HL-60 (cell line): ENCODE data around the gene FAM83G.

Experiments used
- DNase-seq, 2 experiments: peaks; one replicate each; pipeline ENCODE4 v3.0.0-alpha.2; 2010 to 2020; ENCODE audit warnings: low read depth in 1 of 2, low spot score in 1 of 2
- H3K27ac ChIP-seq: fragments of 250-450 bp; sonication (Bioruptor Pico); replicated peaks from 2 replicates; pipeline ENCODE4 v1.5.1; 2020; ENCODE audit warnings: mild to moderate bottlenecking, moderate library complexity
- H3K27me3 ChIP-seq: fragments of 250-450 bp; sonication (Bioruptor Pico); 2 replicates; pipeline ENCODE4 v1.5.1; 2021; ENCODE audit warnings: mild to moderate bottlenecking, moderate library complexity; ENCODE audit not compliant: insufficient read depth, poor library complexity, severe bottlenecking
- H3K4me3 ChIP-seq: replicated peaks from 2 replicates; pipeline ENCODE4 v1.5.1; 2011; ENCODE audit warnings: mild to moderate bottlenecking, control low read depth, low read length; ENCODE audit not compliant: insufficient read depth
- GABPA ChIP-seq: IDR thresholded peaks from 2 replicates; pipeline ENCODE4 v1.6.1; 2012; ENCODE audit warnings: low read depth
- POLR2AphosphoS5 ChIP-seq: IDR thresholded peaks from 2 replicates; pipeline ENCODE4 v1.6.1; 2012; ENCODE audit warnings: low read depth
- SPI1 ChIP-seq: IDR thresholded peaks from 2 replicates; pipeline ENCODE4 v1.6.1; 2012; ENCODE audit warnings: low read depth, mild to moderate bottlenecking, borderline replicate concordance
- TF ChIP-seq, protein P1 (sequence below): IDR thresholded peaks from one replicate; pipeline ENCODE4 v1.5.1; 2011; ENCODE audit warnings: low read length, control low read depth, inconsistent platforms; ENCODE audit not compliant: insufficient read depth
- TF ChIP-seq, protein P2 (sequence below): IDR thresholded peaks from 2 replicates; pipeline ENCODE4 v1.6.1; 2012; ENCODE audit warnings: low read depth; ENCODE audit not compliant: insufficient replicate concordance

FAM83G gene

GRCh38 chr17:18970582-18971480, 33.7 kb downstream of the FAM83G start:
- no peak overlapping the region for H3K4me3 ChIP-seq
- DNase-seq, result no peak
- H3K27me3 ChIP-seq, result no peaks in the 10 kb centered on the region
- no peak overlapping the region for H3K27ac ChIP-seq
- TF ChIP-seq, protein P1, sequence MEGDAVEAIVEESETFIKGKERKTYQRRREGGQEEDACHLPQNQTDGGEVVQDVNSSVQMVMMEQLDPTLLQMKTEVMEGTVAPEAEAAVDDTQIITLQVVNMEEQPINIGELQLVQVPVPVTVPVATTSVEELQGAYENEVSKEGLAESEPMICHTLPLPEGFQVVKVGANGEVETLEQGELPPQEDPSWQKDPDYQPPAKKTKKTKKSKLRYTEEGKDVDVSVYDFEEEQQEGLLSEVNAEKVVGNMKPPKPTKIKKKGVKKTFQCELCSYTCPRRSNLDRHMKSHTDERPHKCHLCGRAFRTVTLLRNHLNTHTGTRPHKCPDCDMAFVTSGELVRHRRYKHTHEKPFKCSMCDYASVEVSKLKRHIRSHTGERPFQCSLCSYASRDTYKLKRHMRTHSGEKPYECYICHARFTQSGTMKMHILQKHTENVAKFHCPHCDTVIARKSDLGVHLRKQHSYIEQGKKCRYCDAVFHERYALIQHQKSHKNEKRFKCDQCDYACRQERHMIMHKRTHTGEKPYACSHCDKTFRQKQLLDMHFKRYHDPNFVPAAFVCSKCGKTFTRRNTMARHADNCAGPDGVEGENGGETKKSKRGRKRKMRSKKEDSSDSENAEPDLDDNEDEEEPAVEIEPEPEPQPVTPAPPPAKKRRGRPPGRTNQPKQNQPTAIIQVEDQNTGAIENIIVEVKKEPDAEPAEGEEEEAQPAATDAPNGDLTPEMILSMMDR, result no peak
- TF ChIP-seq GABPA (no peak), SPI1 (no peak), POLR2AphosphoS5 (no peak)
- TF ChIP-seq, protein P2, sequence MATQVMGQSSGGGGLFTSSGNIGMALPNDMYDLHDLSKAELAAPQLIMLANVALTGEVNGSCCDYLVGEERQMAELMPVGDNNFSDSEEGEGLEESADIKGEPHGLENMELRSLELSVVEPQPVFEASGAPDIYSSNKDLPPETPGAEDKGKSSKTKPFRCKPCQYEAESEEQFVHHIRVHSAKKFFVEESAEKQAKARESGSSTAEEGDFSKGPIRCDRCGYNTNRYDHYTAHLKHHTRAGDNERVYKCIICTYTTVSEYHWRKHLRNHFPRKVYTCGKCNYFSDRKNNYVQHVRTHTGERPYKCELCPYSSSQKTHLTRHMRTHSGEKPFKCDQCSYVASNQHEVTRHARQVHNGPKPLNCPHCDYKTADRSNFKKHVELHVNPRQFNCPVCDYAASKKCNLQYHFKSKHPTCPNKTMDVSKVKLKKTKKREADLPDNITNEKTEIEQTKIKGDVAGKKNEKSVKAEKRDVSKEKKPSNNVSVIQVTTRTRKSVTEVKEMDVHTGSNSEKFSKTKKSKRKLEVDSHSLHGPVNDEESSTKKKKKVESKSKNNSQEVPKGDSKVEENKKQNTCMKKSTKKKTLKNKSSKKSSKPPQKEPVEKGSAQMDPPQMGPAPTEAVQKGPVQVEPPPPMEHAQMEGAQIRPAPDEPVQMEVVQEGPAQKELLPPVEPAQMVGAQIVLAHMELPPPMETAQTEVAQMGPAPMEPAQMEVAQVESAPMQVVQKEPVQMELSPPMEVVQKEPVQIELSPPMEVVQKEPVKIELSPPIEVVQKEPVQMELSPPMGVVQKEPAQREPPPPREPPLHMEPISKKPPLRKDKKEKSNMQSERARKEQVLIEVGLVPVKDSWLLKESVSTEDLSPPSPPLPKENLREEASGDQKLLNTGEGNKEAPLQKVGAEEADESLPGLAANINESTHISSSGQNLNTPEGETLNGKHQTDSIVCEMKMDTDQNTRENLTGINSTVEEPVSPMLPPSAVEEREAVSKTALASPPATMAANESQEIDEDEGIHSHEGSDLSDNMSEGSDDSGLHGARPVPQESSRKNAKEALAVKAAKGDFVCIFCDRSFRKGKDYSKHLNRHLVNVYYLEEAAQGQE, result no peak

DNA sequence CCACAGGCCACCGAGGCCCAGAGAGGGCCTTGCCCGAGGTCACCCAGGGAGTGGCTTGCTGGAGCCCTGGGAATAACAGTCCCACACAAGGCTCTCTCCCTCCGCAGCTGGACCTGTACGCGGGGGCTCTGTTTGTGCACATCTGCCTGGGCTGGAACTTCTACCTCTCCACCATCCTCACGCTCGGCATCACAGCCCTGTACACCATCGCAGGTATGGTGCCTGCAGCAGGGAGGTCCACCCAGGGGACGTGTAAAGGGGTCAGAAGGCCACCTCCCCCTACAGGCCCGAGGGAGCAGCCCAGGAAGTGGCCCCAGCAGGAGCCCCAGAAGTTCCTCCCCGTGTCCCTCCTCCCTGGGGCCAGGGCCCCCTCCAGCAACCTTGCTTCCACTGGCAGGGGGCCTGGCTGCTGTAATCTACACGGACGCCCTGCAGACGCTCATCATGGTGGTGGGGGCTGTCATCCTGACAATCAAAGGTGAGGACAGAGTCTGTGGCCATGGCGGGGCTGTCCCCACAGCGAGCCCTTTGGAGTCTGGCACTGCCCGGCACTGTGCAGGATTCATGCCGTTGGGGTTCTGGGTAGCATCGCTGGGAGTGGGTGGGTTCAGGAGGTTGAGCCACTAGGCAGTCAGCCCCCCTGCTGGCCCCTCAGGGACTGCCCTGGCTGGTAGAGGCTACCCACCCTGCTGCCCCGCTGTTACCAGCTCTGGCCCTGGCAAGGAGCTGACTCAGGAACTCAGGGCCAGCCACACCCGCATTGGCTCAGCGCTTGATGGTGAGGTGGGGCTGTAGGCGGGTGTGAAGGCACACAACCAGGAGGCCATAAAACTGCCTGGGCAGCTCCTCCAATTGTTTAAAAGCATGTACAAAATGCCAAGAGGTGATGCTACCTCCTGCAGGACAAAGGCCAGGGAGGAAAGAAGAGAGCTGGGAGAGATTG, 35.3 kb downstream of the FAM83G start:
- TF ChIP-seq, protein P1, result no peak
- TF ChIP-seq POLR2AphosphoS5 (no peak), GABPA (no peak), SPI1 (no peak)
- TF ChIP-seq, protein P2, result no peak
- DNase-seq, result no peak
- Histone ChIP-seq H3K4me3 (no peak overlapping the region), H3K27me3 (no peaks in the 10 kb centered on the region), H3K27ac (no peak overlapping the region)

- H3K27me3 ChIP-seq, result no peaks in the 10 kb centered on the region
- H3K27ac ChIP-seq, result no peak overlapping the region
- DNase-seq, result no peak
- no peak overlapping the region for H3K4me3 ChIP-seq
- no peak for TF ChIP-seq SPI1
- no peak for TF ChIP-seq POLR2AphosphoS5
- TF ChIP-seq GABPA, result no peak
- TF ChIP-seq, protein P1, result no peak
- TF ChIP-seq, protein P2, result no peak
Measured at GRCh38 chr17:18968345-18968744, 36.2 kb downstream of the FAM83G start.
